Measurements from ENCODE around the gene OGDH.
A peak's percentile ranks its signal among the peaks of the same experiment; 100 is the strongest.

GRCh38 chr7:44581879-44582603 lies 24.4 kb upstream of the OGDH start, which contains the start of gene TMED4:
- TF ChIP-seq YY1 (tag by site-specific recombination; IDR thresholded peaks at IDR 0.05) (peak; percentile 70; the same call in 1 of the 2 replicates), ZNF202 (tag by site-specific recombination; IDR thresholded peaks at IDR 0.05; ENCODE audit: borderline replicate concordance) (no peak), ZNF302 (tag by site-specific recombination; IDR thresholded peaks at IDR 0.05; ENCODE audit: low read depth) (no peak), CTCF (tag by site-specific recombination; IDR thresholded peaks at IDR 0.05) (peak; percentile 45; the same call in 1 of the 2 replicates), ZNF501 (tag by site-specific recombination; IDR thresholded peaks at IDR 0.05) (peak; percentile 93)
